Stimulated activated CD4-positive, alpha-beta T cell treated with anti-CD3 and anti-CD28 coated beads, Interleukin-4, amount 100 ng/mL, for 1 hour (primary cell): ENCODE data around the gene CLASP1.
"Not testable (repeated sequence)": the region's sequence is repeated elsewhere in the genome, so short reads cannot be mapped to it uniquely, and the experiment has no call there.

Source experiments
- DNase-seq: peaks from one replicate; pipeline ENCODE4 v3.0.0-alpha.2; 2020

CLASP1 gene

GRCh38 chr2:121613152-121613551 lies 36.1 kb downstream of the CLASP1 start:
- no peak for DNase-seq

GRCh38 chr2:121611730-121612705 lies 37.2 kb downstream of the CLASP1 start:
- DNase-seq = no peak

- not testable (repeated sequence) for DNase-seq
Measured at GRCh38 chr2:121611048-121611649, 38.1 kb downstream of the CLASP1 start.

GRCh38 chr2:121610487-121610874 lies 38.8 kb downstream of the CLASP1 start:
- DNase-seq = not testable (repeated sequence)

- DNase-seq = no peak
Measured at GRCh38 chr2:121608967-121609366, 40.3 kb downstream of the CLASP1 start.

- DNase-seq = no peak
Measured at GRCh38 chr2:121608367-121608766, 40.9 kb downstream of the CLASP1 start.

- DNase-seq = no peak
Measured at GRCh38 chr2:121605820-121606733, 43.2 kb downstream of the CLASP1 start.

GRCh38 chr2:121603185-121603584 lies 46.1 kb downstream of the CLASP1 start:
- no peak for DNase-seq

- DNase-seq = no peak
Measured at GRCh38 chr2:121599963-121600651, 49.2 kb downstream of the CLASP1 start.

- DNase-seq = no peak
Measured at GRCh38 chr2:121598087-121598486, 51.2 kb downstream of the CLASP1 start.

- no peak for DNase-seq
Measured at GRCh38 chr2:121596221-121597080, 52.8 kb downstream of the CLASP1 start.

- no peak for DNase-seq
Measured at GRCh38 chr2:121595012-121595891, 54.0 kb downstream of the CLASP1 start.

GRCh38 chr2:121591199-121591598 lies 58.1 kb downstream of the CLASP1 start:
- DNase-seq = no peak

GRCh38 chr2:121588357-121588756 lies 60.9 kb downstream of the CLASP1 start:
- DNase-seq = no peak

GRCh38 chr2:121587131-121587530 lies 62.1 kb downstream of the CLASP1 start:
- no peak for DNase-seq

- no peak for DNase-seq
Measured at GRCh38 chr2:121584741-121585140, 64.5 kb downstream of the CLASP1 start.

GRCh38 chr2:121583555-121583954 lies 65.7 kb downstream of the CLASP1 start:
- no peak for DNase-seq

GRCh38 chr2:121582272-121582671 lies 67.0 kb downstream of the CLASP1 start:
- DNase-seq = no peak

GRCh38 chr2:121579309-121579708 lies 70.0 kb downstream of the CLASP1 start:
- no peak for DNase-seq

GRCh38 chr2:121577381-121577780 lies 71.9 kb downstream of the CLASP1 start:
- no peak for DNase-seq
